HepG2 (cell line): ENCODE data around the gene SDC4. TPM values are rescaled to one million over a fixed set of nuclear protein-coding genes. Genes with fewer than 3 reads are reported as not detected.

Experiments
- ATAC-seq: fragments of 200-7000 bp; cut with Tn5 transposase; 3 replicates; pipeline ENCODE4 v1.9.1; 2020; ENCODE audit warnings: mild to moderate bottlenecking, moderate library complexity
- BruUV-seq: library from RNA; stranded (reverse); fragments of 400-500 nt; replicated peaks from 2 replicates; lab custom pipeline; 2021; lab: Mats Ljungman, UMichigan
- CTCF ChIA-PET: fragments of 300-600 bp; formaldehyde crosslinking; extraction: SDS; loops from one replicate; lab custom pipeline; 2021; ENCODE audit warnings: low total read pairs, inconsistent platforms, low intra/inter-chr PET ratio; lab: Yijun Ruan, JAX
- POLR2A ChIA-PET: fragments of 350-600 bp; sonication (Branson Sonifier 250); formaldehyde crosslinking; loops from one replicate; lab custom pipeline; 2020; ENCODE audit warnings: antibody characterized with exemption, inconsistent platforms; lab: Yijun Ruan, JAX
- DNase-seq: peaks from one replicate; pipeline ENCODE4 v3.0.0-alpha.2; 2015; ENCODE audit warnings: low spot score
- FAIRE-seq: peaks from 3 replicates; lab custom pipeline; 2011; peaks lifted over from hg19 to GRCh38; lab: Jason Lieb, UNC
- H2AFZ ChIP-seq: one replicate; pipeline ENCODE4 v1.6.1; 2011; ENCODE audit warnings: low read length, inconsistent platforms
- H3K27ac ChIP-seq: fragments of 300-600 bp; 3 replicates; pipeline ENCODE4 v1.8.0; 2011; ENCODE audit warnings: mixed run types, mild to moderate bottlenecking, mixed read lengths, low read length, inconsistent platforms; ENCODE audit not compliant: insufficient read depth; ENCODE audit errors: extremely low read length
- H3K27me3 ChIP-seq, 2 experiments: fragments of 200-600 bp in 1 of 2; 2 replicates in 1 of 2; 3 replicates in 1 of 2; pipeline versions ENCODE4 v1.6.0 to v1.8.0; 2011; ENCODE audit warnings: low read length in 2 of 2, mild to moderate bottlenecking in 2 of 2, moderate library complexity in 2 of 2, inconsistent platforms in 1 of 2; ENCODE audit not compliant: insufficient read depth in 2 of 2, control insufficient read depth in 1 of 2
- H3K36me3 ChIP-seq, 2 experiments: fragments of 200-600 bp in 1 of 2; replicated peaks in 1 of 2; 2 replicates in 1 of 2; 3 replicates in 1 of 2; pipeline versions ENCODE4 v1.5.1 to v1.8.0; 2011; ENCODE audit warnings: low read length in 2 of 2, inconsistent platforms in 1 of 2; ENCODE audit not compliant: insufficient read depth in 2 of 2, control insufficient read depth in 1 of 2
- H3K4me1 ChIP-seq: 2 replicates; pipeline ENCODE4 v1.5.1; 2012; ENCODE audit warnings: low read length, inconsistent platforms; ENCODE audit not compliant: insufficient read depth
- H3K4me2 ChIP-seq: 2 replicates; pipeline ENCODE4 v1.6.0; 2011; ENCODE audit warnings: low read depth, low read length, inconsistent platforms
- H3K4me3 ChIP-seq, 3 experiments: fragments of 200-600 bp in 1 of 3; sonication (generic), shearing (Covaris generic) in 1 of 3; replicated peaks in 1 of 3; 2 replicates each; pipeline ENCODE4 v1.5.1; 2011 to 2016; ENCODE audit warnings: low read length in 3 of 3, inconsistent platforms in 2 of 3, low read depth in 2 of 3, mild to moderate bottlenecking in 2 of 3, control low read depth in 1 of 3, mixed read lengths in 1 of 3; ENCODE audit not compliant: insufficient read depth in 1 of 3
- H3K79me2 ChIP-seq: one replicate; pipeline ENCODE4 v1.6.1; 2011; ENCODE audit warnings: low read length, inconsistent platforms; ENCODE audit not compliant: insufficient read depth
- H3K9ac ChIP-seq: 2 replicates; pipeline ENCODE4 v1.6.0; 2011; ENCODE audit warnings: mild to moderate bottlenecking, low read depth, low read length, inconsistent platforms; ENCODE audit not compliant: insufficient read depth
- H3K9me3 ChIP-seq: 2 replicates; pipeline ENCODE4 v1.5.1; 2012; ENCODE audit warnings: mild to moderate bottlenecking, low read length
- H4K20me1 ChIP-seq: 2 replicates; pipeline ENCODE4 v1.6.0; 2011; ENCODE audit warnings: inconsistent platforms, mild to moderate bottlenecking, low read length, moderate library complexity; ENCODE audit not compliant: insufficient read depth
- ARID5B ChIP-seq: IDR thresholded peaks from 2 replicates; pipeline ENCODE4 v1.4.0; 2020; ENCODE audit warnings: mild to moderate bottlenecking, missing genetic modification reagents
- ATF3 ChIP-seq: sonication (generic); formaldehyde crosslinking; IDR thresholded peaks from 2 replicates; pipeline ENCODE4 v1.4.0; 2020; ENCODE audit warnings: missing genetic modification reagents
- CEBPG ChIP-seq: IDR thresholded peaks from 2 replicates; pipeline ENCODE4 v1.6.1; 2016
- HOXD1 ChIP-seq: sonication (generic); formaldehyde crosslinking; IDR thresholded peaks from 2 replicates; pipeline ENCODE4 v1.5.0; 2020; ENCODE audit warnings: missing genetic modification reagents
- MED13 ChIP-seq: sonication (generic); formaldehyde crosslinking; IDR thresholded peaks from 2 replicates; pipeline ENCODE4 v1.5.0; 2020; ENCODE audit warnings: missing genetic modification reagents
- TBX2 ChIP-seq: sonication (generic); formaldehyde crosslinking; IDR thresholded peaks from 2 replicates; pipeline ENCODE4 v1.5.0; 2020; ENCODE audit warnings: missing genetic modification reagents, mild to moderate bottlenecking, borderline replicate concordance
- ZMYM3 ChIP-seq: sonication (generic); formaldehyde crosslinking; IDR thresholded peaks from 2 replicates; pipeline ENCODE4 v1.5.1; 2020; ENCODE audit warnings: mild to moderate bottlenecking, missing genetic modification reagents
- ZNF646 ChIP-seq: sonication (generic); formaldehyde crosslinking; IDR thresholded peaks from 2 replicates; pipeline ENCODE4 v1.9.0; 2021; ENCODE audit warnings: mild to moderate bottlenecking, missing genetic modification reagents
- ZNF777 ChIP-seq: sonication (generic); formaldehyde crosslinking; IDR thresholded peaks from 2 replicates; pipeline ENCODE4 v1.4.0; 2020; ENCODE audit warnings: missing genetic modification reagents
- ZNF878 ChIP-seq: sonication (generic); formaldehyde crosslinking; IDR thresholded peaks from 2 replicates; pipeline ENCODE4 v1.8.1; 2023; ENCODE audit warnings: mild to moderate bottlenecking, missing genetic modification reagents, moderate library complexity
- ZNF879 ChIP-seq: sonication (generic); formaldehyde crosslinking; IDR thresholded peaks from 2 replicates; pipeline ENCODE4 v1.8.1; 2023; ENCODE audit warnings: missing genetic modification reagents
- WGBS: methylation state at CpG from one replicate; pipeline ENCODE4 v1.1.6; 2017; ENCODE audit warnings: low lambda C conversion rate; 5-methylcytosine and 5-hydroxymethylcytosine counted together
- in situ Hi-C: cut with HindIII; loops from 2 replicates; pipeline ENCODE4 v1.10.0; 2017; ENCODE audit warnings: low pct_unique_long_range_greater_than_20kb; ENCODE audit not compliant: extremely low pct_ligation_motif_present
- intact Hi-C: fragments of 100-400 bp; cut with micrococcal nuclease; formaldehyde crosslinking; loops from one replicate; pipeline ENCODE4 v1.10.0; 2022; ENCODE audit not compliant: unreplicated experiment
- polyA plus RNA-seq, 8 experiments: library from polyadenylated mRNA; depleted of rRNA in 3 of 8; stranded (reverse) in 7 of 8; unstranded in 1 of 8; fragments of >200 nt; fragmentation: Illumina TruSeq in 4 of 8; extraction: Trizol in 4 of 8; gene quantifications; 2 replicates each; pipeline versions ENCODE4 v1.2.1 to v1.2.3, GENCODE V29; 2011 to 2016; ENCODE audit warnings: low read depth in 4 of 8, missing spikeins in 1 of 8, mixed read lengths in 1 of 8; ENCODE audit not compliant: insufficient read depth in 1 of 8
- total RNA-seq, 5 experiments: library from RNA; depleted of rRNA; stranded (reverse); fragments of >200 nt; fragmentation: Illumina TruSeq; extraction: Trizol; gene quantifications; 2 replicates each; pipeline ENCODE4 v1.2.3, GENCODE V29; 2016; ENCODE audit warnings: low read depth in 1 of 5

The SDC4 gene
- total and polyA plus RNA-seq, 2 of the 13 experiments (the other 11 are each of a cell fraction or from before 2014, with no cell fraction given), result 49.0 to 65.1 TPM

GRCh38 chr20:45359406-45360148 is 11.4 kb upstream of the SDC4 start (continued):
- peak; percentile 89 for TF ChIP-seq ATF3 (CRISPR knock-in tag)
- 0 out of 2 replicates have a peak, but pooled peaks have one; percentile 26 for TF ChIP-seq MED13 (CRISPR knock-in tag)

- peak overlapping the region; percentile 57 for H3K27ac ChIP-seq
- 0% methylated on average over 7 of the region's 7 CpGs for WGBS
- BruUV-seq, result no TSS peak
- ATAC-seq (no peak), DNase-seq (no peak), FAIRE-seq (peak; percentile 68)
- H3K9me3 ChIP-seq, result no peaks in the 10 kb centered on the region
- H4K20me1 ChIP-seq, result peaks cover 5% of the 10 kb centered on the region; the same call in 1 of the 2 replicates
- H3K4me2 ChIP-seq, result peak overlapping the region; percentile 83
- no peaks in the 10 kb centered on the region; a peak in 2 of 5 replicates for H3K27me3 ChIP-seq
- intact Hi-C loops, result loop anchor here (1.0 to 2.0 kb wide), 3 partner anchors 14 to 40 kb away; no protein-coding TSS in a partner anchor
- peaks cover 75% of the 10 kb centered on the region for H3K4me1 ChIP-seq
- peak overlapping the region; percentile 36 for H3K9ac ChIP-seq
- peaks cover 7% of the 10 kb centered on the region for H3K79me2 ChIP-seq
- POLR2A ChIA-PET, result interaction anchor here (1.1 to 29.5 kb wide), 9 partner anchors 12 to 412 kb away, joined by 3 to 1422 read pairs (median 5); partner anchors contain the start of genes PIGT and SDC4
- in situ Hi-C loops, result no loop called here
- CTCF ChIA-PET, result no interaction called here
- no peak overlapping the region for H2AFZ ChIP-seq
- peak overlapping the region; percentile 18 to 55 (median 26) for H3K4me3 ChIP-seq
- no peaks in the 10 kb centered on the region for H3K36me3 ChIP-seq
- TF ChIP-seq ZNF879 (CRISPR knock-in tag), result peak; percentile 25; the same call in 1 of the 2 replicates
- TF ChIP-seq TBX2 (CRISPR knock-in tag), result peak; percentile 50; the same call in 1 of the 2 replicates
- TF ChIP-seq ZNF646 (CRISPR knock-in tag), result peak; percentile 24; the same call in 1 of the 2 replicates
- TF ChIP-seq HOXD1 (CRISPR knock-in tag), result 0 out of 2 replicates have a peak, but pooled peaks have one; percentile 19
- TF ChIP-seq ZNF777 (CRISPR knock-in tag), result no peak
- TF ChIP-seq CEBPG (CRISPR knock-in tag), result peak; percentile 58; the same call in 1 of the 2 replicates
- TF ChIP-seq ARID5B (CRISPR knock-in tag), result peak; percentile 11; the same call in 1 of the 2 replicates
- TF ChIP-seq ZMYM3, result peak; percentile 8; the same call in 1 of the 2 replicates
- peak; percentile 35; the same call in 1 of the 2 replicates for TF ChIP-seq ZNF878 (CRISPR knock-in tag)
These were observed 10.8 kb upstream of the SDC4 start for GRCh38 chr20:45359069-45359405.
